ENCODE results near the gene SPATA32. TPM values are rescaled to one million over a fixed set of nuclear protein-coding genes. Genes with fewer than 3 reads are reported as not detected.

Gene SPATA32
- total RNA-seq, 4 donors from 2014 or later = not detected

GRCh38 chr17:45265821-45266220 lies 3.9 kb upstream of the SPATA32 start:
- Histone ChIP-seq H3K9me3 (no peaks in the 10 kb centered on the region), H3K27me3 (no peaks in the 10 kb centered on the region), H3K36me3 (no peaks in the 10 kb centered on the region), H3K4me3 (no peak overlapping the region), H3K27ac (no peak overlapping the region), H3K4me1 (peaks cover 0 to 7% of the 10 kb centered on the region in 2 donors)
- intact Hi-C loops (cut with DNase I; ENCODE audit: low total_unique reads) = no loop called here
- TF ChIP-seq POLR2A (IDR thresholded peaks at IDR 0.05) (no peak), CTCF (IDR thresholded peaks at IDR 0.05) (no peak)
- no peak for DNase-seq

GRCh38 chr17:45264988-45265387 lies 3.1 kb upstream of the SPATA32 start:
- no peaks in the 10 kb centered on the region for H3K9me3 ChIP-seq
- no peak for DNase-seq
- TF ChIP-seq POLR2A (IDR thresholded peaks at IDR 0.05) (no peak), CTCF (IDR thresholded peaks at IDR 0.05) (no peak)
- no peak overlapping the region for H3K4me3 ChIP-seq
- no peaks in the 10 kb centered on the region for H3K36me3 ChIP-seq
- intact Hi-C loops (cut with DNase I; ENCODE audit: low total_unique reads) = no loop called here
- peaks cover 0 to 7% of the 10 kb centered on the region in 2 donors for H3K4me1 ChIP-seq
- no peaks in the 10 kb centered on the region for H3K27me3 ChIP-seq
- H3K27ac ChIP-seq = no peak overlapping the region

- Histone ChIP-seq H3K4me3 (no peak overlapping the region), H3K27me3 (no peaks in the 10 kb centered on the region), H3K9me3 (no peaks in the 10 kb centered on the region), H3K4me1 (peaks cover 0 to 7% of the 10 kb centered on the region in 2 donors), H3K36me3 (no peaks in the 10 kb centered on the region), H3K27ac (no peak overlapping the region)
- TF ChIP-seq CTCF (IDR thresholded peaks at IDR 0.05) = no peak
- TF ChIP-seq POLR2A (IDR thresholded peaks at IDR 0.05) = no peak
- DNase-seq = no peak
- intact Hi-C loops (cut with DNase I; ENCODE audit: low total_unique reads) = no loop called here
Measured at GRCh38 chr17:45264430-45264829, 2.5 kb upstream of the SPATA32 start.

GRCh38 chr17:45263477-45263860 lies 1.6 kb upstream of the SPATA32 start:
- H3K27ac ChIP-seq = peak overlapping the region in 1 of 2 donors; percentile 9
- H3K4me3 ChIP-seq = no peak overlapping the region
- H3K4me1 ChIP-seq = peaks cover 0 to 7% of the 10 kb centered on the region in 2 donors
- no peaks in the 10 kb centered on the region for H3K27me3 ChIP-seq
- no peaks in the 10 kb centered on the region for H3K9me3 ChIP-seq
- no peaks in the 10 kb centered on the region for H3K36me3 ChIP-seq
- TF ChIP-seq POLR2A (IDR thresholded peaks at IDR 0.05) = no peak
- DNase-seq = no peak
- intact Hi-C loops (cut with DNase I; ENCODE audit: low total_unique reads) = no loop called here

GRCh38 chr17:45262516-45263476 lies 902 bp upstream of the SPATA32 start:
- Histone ChIP-seq H3K27me3 (no peaks in the 10 kb centered on the region), H3K4me1 (peaks cover 0 to 7% of the 10 kb centered on the region in 2 donors), H3K36me3 (no peaks in the 10 kb centered on the region), H3K27ac (peak overlapping the region in 1 of 2 donors; percentile 9), H3K9me3 (no peaks in the 10 kb centered on the region), H3K4me3 (no peak overlapping the region)
- DNase-seq = no peak
- intact Hi-C loops (cut with DNase I; ENCODE audit: low total_unique reads) = no loop called here
- TF ChIP-seq POLR2A (IDR thresholded peaks at IDR 0.05) (no peak), CTCF (IDR thresholded peaks at IDR 0.05) (no peak)

Measured in uterus (tissue), 4 donors.